ENCODE results near the gene EPHB2.

The EPHB2 gene

GRCh38 chr1:22915816-22916470 lies 205.3 kb downstream of the EPHB2 start:
- in situ Hi-C loops (cut with MboI; ENCODE audit: low pct_unique_long_range_greater_than_20kb, low sequenced_read_pairs, unreplicated experiment), result no loop called here

DNA sequence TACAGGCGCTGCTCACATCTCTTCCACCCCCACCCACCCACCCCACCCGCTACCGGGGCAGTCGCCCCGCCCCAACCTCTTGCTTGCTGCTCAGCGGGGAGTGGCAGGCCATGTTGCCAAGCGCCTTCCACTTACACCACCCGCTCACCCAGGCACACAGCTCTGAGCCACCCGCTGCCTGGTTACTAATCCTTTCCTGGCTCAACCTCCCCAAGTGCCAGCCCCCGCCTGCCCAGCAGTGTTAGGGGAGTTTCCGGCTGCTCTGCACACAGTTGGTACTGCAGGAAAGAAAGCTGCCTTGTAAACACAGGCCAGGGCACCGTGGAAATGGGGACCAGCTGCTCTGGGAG lies 205.8 kb downstream of the EPHB2 start:
- DNase-seq (ENCODE audit: low spot score), result no peak
- in situ Hi-C loops (cut with MboI; ENCODE audit: low pct_unique_long_range_greater_than_20kb, low sequenced_read_pairs, unreplicated experiment), result no loop called here
- no peak for TF ChIP-seq CTCF (IDR thresholded peaks at IDR 0.05; ENCODE audit: extremely low read depth, insufficient read depth, missing control alignments)

More at GRCh38 chr1:22915816-22916470, 205.3 kb downstream of the EPHB2 start:
- TF ChIP-seq CTCF (IDR thresholded peaks at IDR 0.05; ENCODE audit: extremely low read depth, insufficient read depth, missing control alignments), result no peak
- DNase-seq (ENCODE audit: low spot score), result no peak

- no peak for DNase-seq (ENCODE audit: low spot score)
- TF ChIP-seq CTCF (IDR thresholded peaks at IDR 0.05; ENCODE audit: extremely low read depth, insufficient read depth, missing control alignments), result no peak
- in situ Hi-C loops (cut with MboI; ENCODE audit: low pct_unique_long_range_greater_than_20kb, low sequenced_read_pairs, unreplicated experiment), result no loop called here
Measured at GRCh38 chr1:22917989-22918388, 207.3 kb downstream of the EPHB2 start.

- DNase-seq (ENCODE audit: low spot score), result no peak
- no peak for TF ChIP-seq CTCF (IDR thresholded peaks at IDR 0.05; ENCODE audit: extremely low read depth, insufficient read depth, missing control alignments)
- in situ Hi-C loops (cut with MboI; ENCODE audit: low pct_unique_long_range_greater_than_20kb, low sequenced_read_pairs, unreplicated experiment), result no loop called here
Measured at GRCh38 chr1:22918644-22919043, 208.0 kb downstream of the EPHB2 start.

DNA sequence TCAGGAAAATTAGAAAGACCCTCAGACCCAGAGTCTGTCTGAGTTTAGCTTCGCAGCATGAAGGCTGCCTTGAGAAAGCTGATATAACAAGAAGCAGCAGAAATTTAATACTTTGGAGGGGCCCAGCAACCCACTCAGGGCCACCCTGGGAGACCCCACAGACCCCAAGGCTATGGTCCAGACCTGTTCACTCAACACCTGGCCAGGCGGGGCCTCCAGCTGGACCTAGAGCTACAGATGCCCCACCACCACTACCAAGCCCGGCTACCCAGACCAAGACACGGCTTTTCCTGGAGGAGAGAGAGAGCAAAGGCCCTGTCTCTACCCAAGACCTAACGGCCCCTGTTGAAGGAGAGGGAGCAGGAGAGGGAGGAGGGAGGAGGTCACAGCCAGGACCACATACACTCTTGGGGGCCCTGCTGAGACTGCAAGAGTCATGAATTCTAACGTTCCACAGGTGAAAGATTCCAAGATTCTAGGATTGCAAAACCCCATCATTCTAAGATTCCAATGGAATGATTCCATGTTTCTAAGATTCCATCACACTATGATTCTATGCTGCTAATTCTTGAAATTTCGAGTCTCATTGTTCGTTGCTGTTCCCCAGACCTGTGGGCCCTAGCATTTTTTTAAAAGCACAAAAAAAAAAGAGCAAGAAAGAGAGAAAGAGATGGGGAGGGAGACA lies 208.8 kb downstream of the EPHB2 start:
- no peak for DNase-seq (ENCODE audit: low spot score)

GRCh38 chr1:22920026-22920733 lies 209.5 kb downstream of the EPHB2 start:
- no peak for TF ChIP-seq CTCF (IDR thresholded peaks at IDR 0.05; ENCODE audit: extremely low read depth, insufficient read depth, missing control alignments)
- DNase-seq (ENCODE audit: low spot score), result no peak
- in situ Hi-C loops (cut with MboI; ENCODE audit: low pct_unique_long_range_greater_than_20kb, low sequenced_read_pairs, unreplicated experiment), result no loop called here

More for the DNA sequence above, 208.8 kb downstream of the EPHB2 start:
- in situ Hi-C loops (cut with MboI; ENCODE audit: low pct_unique_long_range_greater_than_20kb, low sequenced_read_pairs, unreplicated experiment), result no loop called here
- TF ChIP-seq CTCF (IDR thresholded peaks at IDR 0.05; ENCODE audit: extremely low read depth, insufficient read depth, missing control alignments), result no peak
